Endothelial cell of umbilical vein (primary cell): ENCODE results near the gene ESF1.

Experiments used
- CTCF ChIP-seq, 2 donors: IDR thresholded peaks; 1 replicate in 1 of 2; 2 replicates in 1 of 2; pipeline ENCODE4 v1.5.1; 2011; ENCODE audit warnings: low read length in 2 of 2, mild to moderate bottlenecking in 2 of 2, moderate library complexity in 2 of 2, control low read depth in 1 of 2, inconsistent platforms in 1 of 2, low read depth in 1 of 2; ENCODE audit not compliant: insufficient read depth in 1 of 2; ENCODE audit errors: extremely low read depth in 1 of 2
- EZH2 ChIP-seq: IDR thresholded peaks from 2 replicates; pipeline ENCODE4 v1.6.1; 2012; ENCODE audit warnings: borderline replicate concordance, low read depth, mild to moderate bottlenecking, moderate library complexity, low read length, inconsistent platforms; ENCODE audit not compliant: severe bottlenecking
- FOS ChIP-seq: IDR thresholded peaks from 2 replicates; pipeline ENCODE4 v1.6.1; 2011; ENCODE audit warnings: mild to moderate bottlenecking, low read length, moderate library complexity, borderline replicate concordance; ENCODE audit not compliant: insufficient read depth
- MAX ChIP-seq: IDR thresholded peaks from 2 replicates; pipeline ENCODE4 v1.6.1; 2011; ENCODE audit not compliant: insufficient read depth, insufficient read length
- MYC ChIP-seq: IDR thresholded peaks from one replicate; pipeline ENCODE4 v1.6.1; 2011; ENCODE audit warnings: mild to moderate bottlenecking, low read depth, low read length
- POLR2A ChIP-seq: IDR thresholded peaks from 2 replicates; pipeline ENCODE4 v1.6.1; 2012; ENCODE audit warnings: low read depth, mild to moderate bottlenecking, control low read depth, low read length
- POLR2AphosphoS5 ChIP-seq: IDR thresholded peaks from 2 replicates; pipeline ENCODE4 v1.6.1; 2012; ENCODE audit warnings: low read depth, mild to moderate bottlenecking, control low read depth, low read length, moderate library complexity; ENCODE audit not compliant: insufficient read depth

GRCh38 chr20:13708234-13708633, 76.5 kb downstream of the ESF1 start:
- no peak for TF ChIP-seq CTCF (IDR thresholded peaks at IDR 0.05; ENCODE audit: extremely low read depth in 1 of 2, insufficient read depth in 1 of 2, low read depth in 1 of 2, low read length in 2 of 2)
- no peak for TF ChIP-seq POLR2AphosphoS5
- TF ChIP-seq MAX: no peak
- TF ChIP-seq POLR2A: no peak
- TF ChIP-seq EZH2: no peak
- no peak for TF ChIP-seq FOS
- no peak for TF ChIP-seq MYC
